MM.1S (cell line): Measurements from ENCODE around the gene PEX14.

ENCODE experiments used
- EZH2 ChIP-seq: fragments of 300-600 bp; sonication (generic); optimal IDR thresholded peaks from 2 replicates; pipeline ENCODE3; 2017; ENCODE audit warnings: low read depth, mild to moderate bottlenecking, antibody characterized with exemption, low read length, mixed read lengths
- EZH2phosphoT487 ChIP-seq: fragments of 300-600 bp; sonication (generic); IDR thresholded peaks from 2 replicates; pipeline ENCODE4 v1.6.1; 2018; ENCODE audit warnings: antibody characterized with exemption, low read length
- TF ChIP-seq, protein P1 (sequence below): fragments of 300-600 bp; sonication (generic); IDR thresholded peaks from 2 replicates; pipeline ENCODE4 v1.5.1; 2016; ENCODE audit warnings: antibody characterized with exemption, low read length, mixed read lengths

DNA sequence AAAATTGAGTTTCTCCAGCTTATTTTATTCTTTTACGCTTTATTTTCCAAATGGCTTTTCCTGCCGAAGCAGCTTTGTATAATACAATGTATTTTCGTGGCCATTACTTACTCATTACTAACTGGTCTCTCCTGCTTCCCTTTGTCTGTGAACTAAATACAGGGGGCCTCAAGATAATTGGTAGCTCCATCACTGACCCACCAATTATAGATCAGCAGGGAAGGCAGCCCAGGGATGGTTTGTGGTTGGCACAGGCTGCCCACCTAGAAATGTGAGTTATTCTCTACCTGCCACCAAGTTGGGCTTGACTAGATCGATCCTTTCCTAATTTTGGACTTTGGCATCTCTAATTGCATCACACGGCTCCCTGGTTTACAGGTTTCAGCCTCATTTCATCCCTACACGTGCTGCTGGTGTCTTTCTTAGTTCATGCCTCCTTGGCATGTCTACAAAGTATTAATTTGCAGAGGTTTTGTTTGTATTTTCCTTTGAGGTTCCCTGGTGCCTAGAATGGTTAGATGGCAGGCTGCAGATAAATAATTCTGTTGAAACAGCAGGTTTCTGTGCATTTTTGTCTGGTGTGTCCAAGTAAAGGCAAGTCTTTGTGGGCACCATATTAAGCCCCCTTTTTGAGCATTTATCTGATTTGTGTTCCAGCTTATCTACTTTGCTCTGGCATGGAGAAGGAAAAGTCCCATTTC lies 35.2 kb downstream of the PEX14 start:
- no peak for TF ChIP-seq EZH2
- TF ChIP-seq, protein P1, sequence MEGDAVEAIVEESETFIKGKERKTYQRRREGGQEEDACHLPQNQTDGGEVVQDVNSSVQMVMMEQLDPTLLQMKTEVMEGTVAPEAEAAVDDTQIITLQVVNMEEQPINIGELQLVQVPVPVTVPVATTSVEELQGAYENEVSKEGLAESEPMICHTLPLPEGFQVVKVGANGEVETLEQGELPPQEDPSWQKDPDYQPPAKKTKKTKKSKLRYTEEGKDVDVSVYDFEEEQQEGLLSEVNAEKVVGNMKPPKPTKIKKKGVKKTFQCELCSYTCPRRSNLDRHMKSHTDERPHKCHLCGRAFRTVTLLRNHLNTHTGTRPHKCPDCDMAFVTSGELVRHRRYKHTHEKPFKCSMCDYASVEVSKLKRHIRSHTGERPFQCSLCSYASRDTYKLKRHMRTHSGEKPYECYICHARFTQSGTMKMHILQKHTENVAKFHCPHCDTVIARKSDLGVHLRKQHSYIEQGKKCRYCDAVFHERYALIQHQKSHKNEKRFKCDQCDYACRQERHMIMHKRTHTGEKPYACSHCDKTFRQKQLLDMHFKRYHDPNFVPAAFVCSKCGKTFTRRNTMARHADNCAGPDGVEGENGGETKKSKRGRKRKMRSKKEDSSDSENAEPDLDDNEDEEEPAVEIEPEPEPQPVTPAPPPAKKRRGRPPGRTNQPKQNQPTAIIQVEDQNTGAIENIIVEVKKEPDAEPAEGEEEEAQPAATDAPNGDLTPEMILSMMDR, result no peak
- no peak for TF ChIP-seq EZH2phosphoT487
